H1 (cell line): ENCODE data around the gene SRPK3. TPM values are rescaled to one million over a fixed set of nuclear protein-coding genes. Genes with fewer than 3 reads are reported as not detected.

Experiments used
- CTCF ChIA-PET: fragments of 300-600 bp; sonication (Branson Sonifier 250); formaldehyde crosslinking; loops from one replicate; lab custom pipeline; 2021; ENCODE audit not compliant: partially characterized antibody; lab: Charles Lee
- POLR2A ChIA-PET: fragments of 300-600 bp; sonication (Branson Sonifier 250); formaldehyde crosslinking; loops from one replicate; lab custom pipeline; 2021; ENCODE audit warnings: inconsistent platforms; ENCODE audit not compliant: partially characterized antibody; lab: Charles Lee
- DNase-seq, 2 experiments: peaks; one replicate each; pipeline versions ENCODE4 v3.0.0 to v3.0.0-alpha.2; 2010 to 2022; ENCODE audit warnings: low spot score in 2 of 2, low read depth in 1 of 2, mixed read lengths in 1 of 2
- FAIRE-seq: peaks from 2 replicates; lab custom pipeline; 2011; peaks lifted over from hg19 to GRCh38; lab: Jason Lieb, UNC
- H2AFZ ChIP-seq: 2 replicates; pipeline ENCODE4 v1.8.1; 2012; ENCODE audit warnings: low read length, inconsistent platforms
- H2AK5ac ChIP-seq: 2 replicates; pipeline ENCODE4 v1.6.1; 2013; ENCODE audit warnings: low read depth, low read length
- H2BK120ac ChIP-seq: replicated peaks from 2 replicates; pipeline ENCODE3; 2013; ENCODE audit warnings: low read depth, low read length, inconsistent platforms
- H2BK12ac ChIP-seq: 2 replicates; pipeline ENCODE4 v1.6.1; 2013; ENCODE audit warnings: low read depth, low read length
- H2BK15ac ChIP-seq: 2 replicates; pipeline ENCODE4 v1.6.1; 2013; ENCODE audit warnings: low read length
- H2BK20ac ChIP-seq: 2 replicates; pipeline ENCODE4 v1.6.1; 2013; ENCODE audit warnings: low read length
- H2BK5ac ChIP-seq: 2 replicates; pipeline ENCODE4 v1.6.1; 2013; ENCODE audit warnings: low read depth, low read length
- H3K14ac ChIP-seq: 2 replicates; pipeline ENCODE4 v1.6.1; 2013; ENCODE audit warnings: inconsistent platforms; ENCODE audit not compliant: insufficient read length
- H3K18ac ChIP-seq: 2 replicates; pipeline ENCODE4 v1.6.1; 2013; ENCODE audit warnings: low read length; ENCODE audit errors: extremely low read depth
- H3K23ac ChIP-seq: 2 replicates; pipeline ENCODE4 v1.6.1; 2013; ENCODE audit warnings: inconsistent platforms; ENCODE audit not compliant: insufficient read length
- H3K23me2 ChIP-seq: 2 replicates; pipeline ENCODE4 v1.6.1; 2013; ENCODE audit warnings: low read depth, low read length
- H3K27ac ChIP-seq: 2 replicates; pipeline ENCODE4 v1.6.1; 2011; ENCODE audit warnings: low read depth, low read length, inconsistent platforms
- H3K27me3 ChIP-seq, 4 experiments: replicated peaks in 1 of 4; 1 replicate in 1 of 4; 2 replicates in 3 of 4; pipeline versions ENCODE4 v1.6.1 to v1.8.1; 2011 to 2013; ENCODE audit warnings: low read length in 3 of 4, mild to moderate bottlenecking in 3 of 4, inconsistent platforms in 2 of 4, mixed read lengths in 2 of 4, moderate library complexity in 1 of 4; ENCODE audit not compliant: control insufficient read depth in 3 of 4, insufficient read depth in 3 of 4; ENCODE audit errors: extremely low read depth in 1 of 4
- H3K36me3 ChIP-seq, 4 experiments: 2 replicates each; pipeline versions ENCODE4 v1.6.1 to v1.8.1; 2011 to 2013; ENCODE audit warnings: mild to moderate bottlenecking in 4 of 4, low read length in 3 of 4, moderate library complexity in 2 of 4, control low read depth in 1 of 4, inconsistent platforms in 1 of 4; ENCODE audit not compliant: insufficient read depth in 4 of 4, control insufficient read depth in 2 of 4
- H3K4ac ChIP-seq: replicated peaks from 2 replicates; pipeline ENCODE3; 2013; ENCODE audit warnings: low read length, low read depth, mixed read lengths, inconsistent platforms; ENCODE audit not compliant: insufficient read length
- H3K4me1 ChIP-seq, 4 experiments: replicated peaks in 1 of 4; 1 replicate in 1 of 4; 2 replicates in 3 of 4; pipeline versions ENCODE4 v1.6.1 to v1.8.1; 2011 to 2013; ENCODE audit warnings: low read length in 3 of 4, inconsistent platforms in 2 of 4, mixed read lengths in 1 of 4; ENCODE audit not compliant: insufficient read depth in 4 of 4, control insufficient read depth in 3 of 4
- H3K4me2 ChIP-seq, 2 experiments: 2 replicates each; pipeline versions ENCODE4 v1.6.1 to v1.8.1; 2011 to 2013; ENCODE audit warnings: low read depth in 2 of 2, low read length in 2 of 2, control low read depth in 1 of 2, inconsistent platforms in 1 of 2, mild to moderate bottlenecking in 1 of 2; ENCODE audit not compliant: insufficient read depth in 1 of 2
- H3K4me3 ChIP-seq, 4 experiments: fragments of 200-600, 300-600 bp in 1 of 4; sonication (generic), shearing (Covaris generic), sonication (Bioruptor Twin) in 1 of 4; 2 replicates each; pipeline versions ENCODE4 v1.5.1 to v1.8.1; 2011 to 2016; ENCODE audit warnings: low read length in 4 of 4, low read depth in 3 of 4, control low read depth in 2 of 4, inconsistent platforms in 2 of 4, mild to moderate bottlenecking in 2 of 4, mixed read lengths in 1 of 4, moderate library complexity in 1 of 4; ENCODE audit not compliant: insufficient read depth in 2 of 4; ENCODE audit errors: extremely low read depth in 1 of 4
- H3K56ac ChIP-seq: replicated peaks from 2 replicates; pipeline ENCODE3; 2013; ENCODE audit warnings: low read depth, mild to moderate bottlenecking, mixed read lengths, low read length, inconsistent platforms; ENCODE audit not compliant: insufficient read length
- H3K79me1 ChIP-seq: 2 replicates; pipeline ENCODE4 v1.6.1; 2013; ENCODE audit warnings: low read depth, low read length, control low read depth
- H3K79me2 ChIP-seq, 2 experiments: 2 replicates each; pipeline versions ENCODE4 v1.6.1 to v1.8.1; 2012 to 2013; ENCODE audit warnings: low read length in 2 of 2, mild to moderate bottlenecking in 2 of 2, inconsistent platforms in 1 of 2; ENCODE audit not compliant: insufficient read depth in 2 of 2, control insufficient read depth in 1 of 2
- H3K9ac ChIP-seq, 4 experiments: replicated peaks in 1 of 4; 1 replicate in 1 of 4; 2 replicates in 3 of 4; pipeline versions ENCODE4 v1.6.1 to v1.8.1; 2011 to 2013; ENCODE audit warnings: low read depth in 3 of 4, low read length in 3 of 4, control low read depth in 2 of 4, mild to moderate bottlenecking in 2 of 4, moderate library complexity in 2 of 4, inconsistent platforms in 1 of 4; ENCODE audit errors: extremely low read depth in 1 of 4
- H3K9me3 ChIP-seq, 2 experiments: 2 replicates each; pipeline versions ENCODE4 v1.6.1 to v1.8.1; 2012 to 2013; ENCODE audit warnings: mild to moderate bottlenecking in 2 of 2, moderate library complexity in 2 of 2, control low read depth in 1 of 2, inconsistent platforms in 1 of 2, low read depth in 1 of 2, low read length in 1 of 2, mixed read lengths in 1 of 2; ENCODE audit not compliant: insufficient read depth in 2 of 2
- H4K20me1 ChIP-seq, 2 experiments: replicated peaks in 1 of 2; 2 replicates each; pipeline versions ENCODE3 to v1.8.1; 2011 to 2013; ENCODE audit warnings: inconsistent platforms in 2 of 2, low read length in 2 of 2, mild to moderate bottlenecking in 1 of 2; ENCODE audit not compliant: insufficient read depth in 2 of 2, control insufficient read depth in 1 of 2
- H4K5ac ChIP-seq: 2 replicates; pipeline ENCODE4 v1.6.1; 2013; ENCODE audit warnings: low read length, low read depth, mixed read lengths, inconsistent platforms; ENCODE audit not compliant: insufficient read length
- H4K8ac ChIP-seq: 2 replicates; pipeline ENCODE4 v1.8.0; 2013; ENCODE audit warnings: mild to moderate bottlenecking, moderate library complexity, low read length, inconsistent platforms; ENCODE audit not compliant: insufficient read depth; ENCODE audit errors: extremely low read depth
- H4K91ac ChIP-seq: replicated peaks from 2 replicates; pipeline ENCODE3; 2013; ENCODE audit warnings: low read length, mixed read lengths, inconsistent platforms; ENCODE audit not compliant: insufficient read length
- BCL11A ChIP-seq, 2 experiments: IDR thresholded peaks; one replicate each; pipeline ENCODE4 v1.6.1; 2011; ENCODE audit warnings: low read depth in 2 of 2, low read length in 2 of 2, mild to moderate bottlenecking in 2 of 2
- CTBP2 ChIP-seq: IDR thresholded peaks from 2 replicates; pipeline ENCODE4 v1.7.0; 2011; ENCODE audit warnings: borderline replicate concordance, mild to moderate bottlenecking, moderate library complexity, mixed read lengths, low read length; ENCODE audit not compliant: insufficient read depth, insufficient read length
- FOSL1 ChIP-seq: IDR thresholded peaks from 2 replicates; pipeline ENCODE4 v1.6.1; 2011; ENCODE audit warnings: mild to moderate bottlenecking, low read depth, low read length, moderate library complexity; ENCODE audit not compliant: insufficient read depth
- HDAC6 ChIP-seq: IDR thresholded peaks from one replicate; pipeline ENCODE4 v1.7.1; 2012; ENCODE audit warnings: low read depth, mild to moderate bottlenecking, inconsistent platforms, low read length, moderate library complexity
- KDM1A ChIP-seq: fragments of 200-600, 300-600 bp; sonication (generic); IDR thresholded peaks from 2 replicates; pipeline ENCODE4 v1.7.1; 2016; ENCODE audit warnings: mild to moderate bottlenecking, low read length, borderline replicate concordance
- YY1 ChIP-seq: IDR thresholded peaks from 2 replicates; pipeline ENCODE4 v1.6.1; 2011; ENCODE audit warnings: low read depth, mild to moderate bottlenecking, low read length
- WGBS, 2 experiments: shearing (Covaris generic) in 1 of 2; methylation state at CpG; one replicate each; pipeline versions ENCODE4 v1.1.6 to v1.1.7; 2013 to 2015; ENCODE audit warnings: low lambda C conversion rate in 2 of 2, mixed read lengths in 2 of 2, inconsistent platforms in 1 of 2, low coverage in 1 of 2, missing lambda C conversion rate in 1 of 2; ENCODE audit not compliant: insufficient replicate concordance in 2 of 2, insufficient coverage in 1 of 2, insufficient read length in 1 of 2; ENCODE audit errors: extremely low coverage in 1 of 2, missing lambda C conversion rate in 1 of 2; 5-methylcytosine and 5-hydroxymethylcytosine counted together
- polyA plus RNA-seq, 7 experiments: library from polyadenylated mRNA; depleted of rRNA in 3 of 7; stranded (reverse) in 5 of 7; unstranded in 2 of 7; fragments of >200 nt in 5 of 7; fragments of 200-250 nt in 2 of 7; gene quantifications; 1 replicate in 5 of 7; 2 replicates in 1 of 7; 4 replicates in 1 of 7; pipeline versions ENCODE4 v1.2.1 to v1.2.3, GENCODE V29; 2011 to 2013; ENCODE audit warnings: missing spikeins in 2 of 7, mixed read lengths in 2 of 7
- total RNA-seq: library from RNA; stranded (reverse); fragmentation: NEBNext Ultra II Directional; extraction: Animal tissue kit (Norgen Biotek cat#: 25700); gene quantifications from 2 replicates; pipeline ENCODE4 v1.2.1, GENCODE V29; 2021

Gene SRPK3
- total and polyA plus RNA-seq, 2 of the 8 experiments (the other 6 are each of a cell fraction or from before 2014, with no cell fraction given) = not detected

- Histone ChIP-seq H3K14ac (no peak overlapping the region), H2BK15ac (no peak overlapping the region), H3K27me3 (no peaks in the 10 kb centered on the region), H3K9ac (no peak overlapping the region), H2BK120ac (no peak overlapping the region), H3K4ac (no peak overlapping the region), H3K4me2 (no peak overlapping the region), H3K23me2 (no peaks in the 10 kb centered on the region), H3K36me3 (no peaks in the 10 kb centered on the region), H3K79me2 (no peaks in the 10 kb centered on the region), H4K8ac (no peak overlapping the region), H3K23ac (no peak overlapping the region), H2AK5ac (no peak overlapping the region), H3K9me3 (no peaks in the 10 kb centered on the region), H2BK12ac (no peak overlapping the region), H2AFZ (no peak overlapping the region), H3K18ac (no peak overlapping the region), H4K91ac (no peak overlapping the region), H2BK20ac (no peak overlapping the region), H3K4me3 (no peak overlapping the region), H3K27ac (no peak overlapping the region), H2BK5ac (no peak overlapping the region), H3K4me1 (peaks cover 0 to 3% (median 1%) of the 10 kb centered on the region in 4 experiments; a peak in 3 of 7 replicates), H4K5ac (no peak overlapping the region), H3K56ac (no peak overlapping the region), H3K79me1 (no peaks in the 10 kb centered on the region), H4K20me1 (no peaks in the 10 kb centered on the region)
- no peak for DNase-seq
- POLR2A ChIA-PET = interaction anchor here (0.6 kb wide), 1 partner anchor 369 kb away, joined by 3 read pairs; no protein-coding TSS in a partner anchor
- CTCF ChIA-PET = interaction anchor here (1.0 to 1.5 kb wide), 2 partner anchors 18 to 19 kb away, joined by 3 to 4 read pairs; partner anchors contain the start of gene PLXNB3
- 98 to 100% methylated on average over 2 to 3 of the region's 3 CpGs for WGBS, 2 experiments
- TF ChIP-seq HDAC6 (no peak), CTBP2 (no peak), KDM1A (no peak), BCL11A (IDR thresholded peaks at IDR 0.05; ENCODE audit: low read depth in 2 of 2, low read length in 2 of 2) (no peak), FOSL1 (no peak), YY1 (no peak)
- no peak for FAIRE-seq
These were observed 34.5 kb upstream of the SRPK3 start for GRCh38 chrX:153746359-153746758.
